NCI-H1048 (cell line): ENCODE data around the gene PTPN3.

Experiments used
- DNase-seq: peaks from one replicate; lab custom pipeline; 2025; lab: John Stamatoyannopoulos, UW

Gene PTPN3

GRCh38 chr9:109475526-109475925, 22.6 kb downstream of the PTPN3 start:
- DNase-seq = no peak

GRCh38 chr9:109474944-109475343, 23.2 kb downstream of the PTPN3 start:
- DNase-seq = no peak

DNA sequence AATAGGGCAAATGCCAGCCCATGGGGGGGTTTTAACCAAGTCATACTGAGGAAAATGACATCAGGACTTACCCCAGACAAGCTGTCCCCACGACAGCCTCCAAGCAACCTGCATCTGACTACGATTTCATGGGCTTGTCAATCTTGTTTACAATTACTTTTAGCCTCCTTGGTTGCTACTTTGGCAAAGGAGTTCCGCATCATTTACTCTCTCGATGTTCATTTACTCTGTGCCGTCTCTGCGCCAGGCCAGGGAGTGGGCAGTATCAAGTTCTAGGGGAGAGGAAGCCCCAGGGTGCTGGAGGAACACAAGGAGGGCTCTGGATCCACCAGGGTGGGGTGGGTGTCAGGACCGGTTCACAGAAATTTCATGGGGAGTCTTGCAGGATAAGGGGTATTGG, 23.9 kb downstream of the PTPN3 start:
- DNase-seq = no peak

- DNase-seq = no peak
These were observed 24.8 kb downstream of the PTPN3 start for GRCh38 chr9:109473329-109473728.

- no peak for DNase-seq
These were observed 26.4 kb downstream of the PTPN3 start for GRCh38 chr9:109471475-109472393.

- DNase-seq = peak; percentile 38
These were observed 28.3 kb downstream of the PTPN3 start for GRCh38 chr9:109469646-109470358.

DNA sequence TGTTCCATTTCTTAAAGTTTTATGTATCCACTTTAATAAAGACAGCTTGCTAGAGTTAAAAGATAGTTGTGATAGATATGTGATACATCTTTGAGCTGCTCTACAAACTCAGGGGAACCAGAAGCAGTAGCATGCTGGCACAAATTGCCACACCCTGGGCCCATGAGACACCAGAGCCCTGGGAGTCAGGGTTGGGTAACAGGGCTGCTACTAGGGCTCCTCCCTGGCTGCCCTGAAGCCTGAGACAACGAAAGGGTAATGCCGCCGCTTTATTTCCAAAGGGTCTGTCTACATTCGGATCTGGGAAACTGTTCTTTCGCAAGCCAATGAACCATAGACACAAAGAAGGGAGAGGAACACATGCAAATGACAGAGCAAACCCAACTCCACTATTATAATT, 29.2 kb downstream of the PTPN3 start:
- no peak for DNase-seq

DNA sequence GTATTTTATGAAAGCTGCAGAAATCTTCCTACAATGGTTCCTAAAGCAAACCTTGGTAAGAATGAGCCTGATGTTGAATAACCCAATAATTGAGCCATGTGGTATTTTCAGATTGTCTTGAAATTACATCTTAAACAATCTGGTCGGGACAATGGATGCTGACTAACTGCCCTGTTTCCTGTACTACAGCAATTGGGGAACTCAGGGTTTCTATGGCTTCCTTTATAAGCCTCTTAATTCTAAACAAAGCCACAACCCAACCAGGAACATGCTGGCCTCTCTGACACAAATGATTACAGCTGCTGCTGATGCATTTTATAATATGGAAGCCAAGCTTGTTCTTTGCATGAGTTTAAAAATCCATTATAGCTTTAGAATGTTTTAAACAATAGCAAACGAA, 30.2 kb downstream of the PTPN3 start:
- DNase-seq = no peak

GRCh38 chr9:109466623-109467590, 31.2 kb downstream of the PTPN3 start:
- DNase-seq = no peak

DNA sequence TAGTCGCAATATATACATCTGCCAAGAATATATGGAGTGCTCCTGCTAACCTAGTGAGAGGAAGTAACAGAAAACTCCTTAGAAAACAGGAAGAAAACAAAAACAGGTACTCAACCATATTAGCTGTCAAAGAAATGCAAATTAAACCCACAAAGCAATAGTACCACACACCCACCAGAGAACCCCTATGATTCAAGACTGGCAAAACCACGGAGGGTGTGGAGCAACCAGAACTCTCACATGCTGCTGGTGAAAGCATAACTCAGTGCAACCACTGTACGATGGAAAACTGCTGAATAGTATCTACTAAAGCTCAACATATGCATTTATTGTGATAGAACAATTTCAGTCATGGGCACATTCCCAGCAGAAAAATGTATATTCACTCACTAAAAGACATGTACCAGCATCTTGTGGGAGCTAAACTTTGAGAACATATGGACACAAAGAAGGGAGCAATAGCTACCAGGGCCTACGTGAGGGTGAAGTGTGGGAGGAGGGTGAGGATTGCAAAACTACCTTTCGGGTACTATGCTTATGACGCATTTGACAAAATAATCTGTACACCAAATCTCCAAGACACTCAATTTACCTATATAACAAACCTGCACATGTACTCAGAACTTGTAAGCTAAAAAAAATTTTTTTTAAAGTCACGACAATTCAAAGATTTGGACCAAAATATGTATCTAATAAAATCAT, 34.0 kb downstream of the PTPN3 start:
- DNase-seq = no peak

DNA sequence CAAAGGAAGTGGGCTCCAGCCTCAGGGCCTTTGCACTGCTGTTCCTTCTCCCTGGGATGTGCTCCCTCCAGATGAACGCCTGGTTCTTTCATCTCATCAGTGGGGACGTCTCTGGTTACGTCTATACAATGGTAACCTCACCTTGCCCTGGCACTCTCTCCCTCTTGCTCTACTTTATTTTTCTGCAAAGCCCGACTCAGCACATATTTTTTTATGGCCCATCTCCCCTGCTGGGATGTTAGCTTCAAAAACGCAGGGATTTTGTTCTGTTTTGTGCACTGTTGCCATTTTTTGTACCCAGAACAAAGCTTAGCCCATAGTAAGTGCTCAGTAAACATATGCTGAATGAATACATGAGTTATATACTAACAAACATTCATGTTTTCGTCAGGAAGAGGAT, 37.5 kb downstream of the PTPN3 start:
- DNase-seq = no peak

DNA sequence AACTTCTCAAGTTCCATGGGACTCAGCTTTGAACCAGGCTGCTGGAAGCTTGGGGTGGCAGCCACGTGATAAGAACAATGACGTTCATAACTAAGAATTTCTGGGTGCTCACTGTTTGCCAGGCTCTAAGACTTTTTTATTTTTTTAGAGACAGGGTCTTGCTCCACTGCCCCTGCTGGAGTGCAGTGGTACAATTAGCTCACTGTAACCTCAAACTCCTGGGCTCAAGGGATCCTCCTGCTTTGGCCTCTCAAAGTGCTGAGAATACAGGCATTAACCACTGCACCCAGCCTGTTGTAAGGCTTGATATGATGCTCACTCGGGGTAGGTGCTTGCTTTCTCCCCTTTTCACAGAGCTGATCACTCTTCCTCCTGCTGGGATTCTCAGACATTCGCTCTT, 38.7 kb downstream of the PTPN3 start:
- no peak for DNase-seq

DNA sequence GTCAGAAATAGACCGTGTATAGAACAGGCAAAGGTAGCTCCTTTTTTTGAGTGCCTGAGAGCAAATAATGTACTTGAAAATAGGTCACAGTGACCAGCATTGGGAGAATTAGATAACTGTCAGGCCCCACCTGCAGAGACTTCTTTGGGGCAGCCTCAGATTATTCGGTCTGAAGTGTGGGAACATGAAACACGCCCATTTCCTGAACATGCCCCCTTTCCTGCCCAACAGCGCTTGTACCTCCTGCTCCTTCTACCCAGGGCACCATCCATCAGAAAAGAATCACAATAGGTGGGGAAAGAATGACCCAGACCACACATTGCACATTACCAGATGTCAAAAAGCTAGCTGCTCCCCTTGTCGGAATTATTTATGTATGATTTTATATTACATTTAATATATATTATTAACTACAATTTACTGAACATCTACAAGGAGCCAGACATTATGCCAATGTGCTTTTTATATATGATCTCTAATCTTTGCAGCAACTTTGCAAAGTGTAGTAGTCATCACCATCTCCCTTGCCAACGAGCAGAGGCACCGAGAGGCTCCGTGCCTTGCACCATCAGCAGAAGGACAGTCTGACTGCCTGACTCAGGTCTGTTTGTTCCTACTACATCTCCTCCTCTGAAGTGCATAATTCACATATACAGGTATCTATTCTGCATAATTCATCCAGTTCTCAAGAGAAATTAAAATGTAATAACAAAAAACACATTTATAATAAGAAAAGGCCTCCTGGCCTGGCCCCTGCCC, 39.5 kb downstream of the PTPN3 start:
- DNase-seq = no peak

DNA sequence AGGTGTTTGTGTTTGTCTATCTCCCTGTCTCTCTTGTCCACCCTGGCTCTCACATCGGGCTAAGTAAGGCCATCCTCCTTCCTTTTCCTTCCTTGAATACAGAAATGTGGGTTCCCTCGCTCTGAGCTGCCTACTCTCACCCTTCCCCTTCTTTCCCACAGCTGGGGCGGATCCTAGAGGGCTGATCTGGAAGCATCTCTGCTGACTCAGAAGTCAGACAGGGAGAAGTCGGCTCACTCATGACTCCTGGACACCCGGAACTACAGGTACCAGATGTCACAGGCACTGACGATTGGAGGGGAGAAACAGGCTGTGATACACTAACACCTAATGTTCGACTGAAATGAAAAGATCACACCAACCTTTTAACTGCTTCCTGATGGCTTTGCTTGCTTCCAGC, 41.3 kb downstream of the PTPN3 start:
- DNase-seq = no peak

DNA sequence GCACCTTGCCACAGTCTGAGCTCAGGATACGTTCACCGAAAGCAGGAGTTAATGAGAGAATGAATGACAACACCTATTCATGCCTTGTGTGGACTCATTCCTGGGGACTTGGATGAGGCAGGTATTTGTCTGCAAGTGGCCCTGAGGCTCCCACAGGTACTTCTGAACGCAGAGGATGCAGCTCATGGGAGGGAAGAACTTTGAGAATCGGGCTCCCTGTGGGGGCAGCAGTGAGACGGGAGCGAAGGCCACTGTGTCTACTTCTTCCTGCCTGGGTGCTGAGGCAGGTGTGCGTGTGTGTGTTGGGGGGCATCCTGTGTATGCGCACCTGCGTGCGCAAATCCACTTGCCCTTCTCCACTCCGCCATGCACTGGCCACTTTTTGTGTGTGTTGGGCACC, 42.2 kb downstream of the PTPN3 start:
- DNase-seq = no peak

DNA sequence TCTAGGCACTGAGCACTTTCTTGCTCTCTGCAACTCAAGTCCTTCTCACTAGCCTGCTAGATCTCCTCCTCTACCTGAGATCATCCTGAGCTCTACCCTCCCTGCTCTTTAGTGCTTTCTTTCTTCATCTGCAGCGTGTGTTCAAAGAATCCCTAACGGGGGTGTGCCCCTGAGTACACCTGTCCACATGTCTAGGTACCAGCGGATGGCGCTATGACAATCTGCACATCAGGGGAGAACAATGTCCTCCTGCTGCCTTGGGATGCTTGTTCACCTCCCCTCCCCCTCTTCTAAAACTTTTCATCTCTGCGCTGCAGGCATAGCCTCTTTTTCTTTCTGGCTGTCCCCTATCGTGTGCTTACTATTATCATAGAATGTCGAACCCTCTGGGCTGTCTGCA, 42.7 kb downstream of the PTPN3 start:
- DNase-seq = no peak

- no peak for DNase-seq
These were observed 43.4 kb downstream of the PTPN3 start for GRCh38 chr9:109454601-109455155.

- DNase-seq = no peak
These were observed 44.1 kb downstream of the PTPN3 start for GRCh38 chr9:109454041-109454440.

GRCh38 chr9:109453210-109453842, 44.8 kb downstream of the PTPN3 start:
- no peak for DNase-seq

GRCh38 chr9:109452761-109453160, 45.3 kb downstream of the PTPN3 start:
- no peak for DNase-seq
